Stimulated activated CD4-positive, alpha-beta T cell treated with anti-CD3 and anti-CD28 coated beads, Interleukin-2, amount 100 ng/mL, for 4 hours (primary cell): Measurements from ENCODE around the gene BCL2L1.

ENCODE experiments used
- DNase-seq: peaks from one replicate; pipeline ENCODE4 v3.0.0-alpha.2; 2020; ENCODE audit warnings: low read depth

Gene BCL2L1

DNA sequence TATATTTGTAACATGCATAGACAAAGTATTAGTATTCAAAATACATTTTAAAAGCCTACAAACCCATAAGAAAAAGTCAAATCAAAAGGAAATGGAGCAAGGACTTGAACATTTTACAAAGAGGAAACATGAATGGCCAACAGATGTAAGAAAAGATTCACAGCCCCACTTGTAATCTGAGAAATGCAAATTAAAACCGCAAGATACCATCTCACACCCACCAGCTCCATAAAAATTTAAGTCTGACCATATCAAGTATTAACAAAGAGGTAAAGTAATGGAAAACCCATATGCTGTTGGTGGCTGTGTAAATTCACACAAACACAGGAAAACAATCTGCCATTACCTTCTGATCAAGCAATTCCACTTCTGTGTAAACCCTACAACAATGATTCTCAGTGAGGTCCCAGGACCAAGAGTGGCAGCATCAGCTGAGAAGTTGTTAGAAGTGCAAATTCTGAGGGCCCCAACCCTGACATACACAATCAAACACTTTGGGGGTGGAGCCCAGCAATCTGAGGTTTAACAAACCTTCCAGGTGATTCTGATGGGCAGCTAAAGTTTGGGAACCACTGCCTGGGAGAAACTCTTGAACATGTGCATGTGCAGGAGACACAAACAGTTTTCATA is 30.9 kb downstream of the BCL2L1 start:
- no peak for DNase-seq

GRCh38 chr20:31690124-31690666 is 32.5 kb downstream of the BCL2L1 start:
- DNase-seq = no peak

DNA sequence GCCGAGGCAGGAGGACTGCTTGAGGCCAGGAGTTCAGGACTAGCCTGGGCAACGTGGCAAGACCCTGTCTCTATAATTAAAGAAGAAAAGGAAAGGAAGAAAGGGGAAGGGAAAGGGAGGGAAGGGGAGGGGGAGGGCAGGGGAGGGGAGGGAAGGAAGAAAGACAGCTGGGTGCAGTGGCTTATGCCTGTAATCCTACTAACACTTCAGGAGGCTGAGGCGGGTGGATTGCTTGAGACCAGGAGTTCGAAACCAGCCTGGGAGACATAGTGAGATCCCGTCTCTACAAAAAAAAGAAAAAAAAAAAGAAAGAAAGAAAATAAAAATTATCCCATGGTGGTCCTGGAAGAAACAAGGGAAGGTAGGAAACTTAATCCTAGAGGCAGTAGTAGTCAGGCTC is 33.5 kb downstream of the BCL2L1 start:
- DNase-seq = no peak

DNA sequence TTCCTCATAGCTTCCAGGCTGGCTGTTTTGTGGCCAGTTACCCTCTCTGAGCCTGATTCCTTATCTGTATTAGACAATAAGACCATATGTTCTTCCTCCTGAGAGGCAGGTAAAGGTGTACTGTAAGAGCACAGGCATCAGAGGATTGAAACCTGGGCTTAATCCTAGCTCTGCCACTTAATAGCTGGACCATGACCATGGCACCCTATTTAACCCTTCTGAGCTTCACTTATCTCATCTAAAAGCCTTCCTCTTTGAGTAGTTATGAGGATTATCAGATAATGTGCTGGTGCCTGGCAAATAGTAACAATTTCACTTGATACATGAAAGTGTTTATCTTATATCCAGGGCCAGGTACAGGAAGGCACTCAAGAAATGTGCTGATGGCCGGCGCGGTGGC is 34.9 kb downstream of the BCL2L1 start:
- no peak for DNase-seq

GRCh38 chr20:31685853-31686643 is 36.6 kb downstream of the BCL2L1 start:
- DNase-seq = no peak

- DNase-seq = no peak
These were observed 38.3 kb downstream of the BCL2L1 start for GRCh38 chr20:31684153-31685015.

- no peak for DNase-seq
These were observed 39.7 kb downstream of the BCL2L1 start for GRCh38 chr20:31682927-31683326.

GRCh38 chr20:31682352-31682751 is 40.3 kb downstream of the BCL2L1 start:
- DNase-seq = no peak

DNA sequence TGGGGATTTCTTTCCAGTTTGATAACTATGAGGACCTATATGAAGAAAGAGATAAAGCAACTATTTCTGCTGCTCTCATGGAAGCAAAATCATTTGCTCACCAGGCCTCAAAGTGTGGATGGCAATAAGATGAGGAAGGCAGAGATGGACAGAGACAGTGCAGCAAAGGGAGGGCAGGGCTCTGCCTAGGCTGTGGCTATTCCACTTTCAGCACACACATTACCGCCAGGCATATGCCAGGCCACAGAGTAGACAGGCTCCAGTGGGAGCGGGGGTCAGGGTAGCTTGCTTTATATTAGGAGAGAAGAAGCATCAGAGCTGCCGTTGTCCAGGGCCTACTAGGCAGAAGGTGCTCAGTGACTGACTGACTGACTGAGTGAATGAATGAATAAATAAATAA is 40.9 kb downstream of the BCL2L1 start:
- no peak for DNase-seq

GRCh38 chr20:31681128-31681727 is 41.4 kb downstream of the BCL2L1 start:
- DNase-seq = no peak

DNA sequence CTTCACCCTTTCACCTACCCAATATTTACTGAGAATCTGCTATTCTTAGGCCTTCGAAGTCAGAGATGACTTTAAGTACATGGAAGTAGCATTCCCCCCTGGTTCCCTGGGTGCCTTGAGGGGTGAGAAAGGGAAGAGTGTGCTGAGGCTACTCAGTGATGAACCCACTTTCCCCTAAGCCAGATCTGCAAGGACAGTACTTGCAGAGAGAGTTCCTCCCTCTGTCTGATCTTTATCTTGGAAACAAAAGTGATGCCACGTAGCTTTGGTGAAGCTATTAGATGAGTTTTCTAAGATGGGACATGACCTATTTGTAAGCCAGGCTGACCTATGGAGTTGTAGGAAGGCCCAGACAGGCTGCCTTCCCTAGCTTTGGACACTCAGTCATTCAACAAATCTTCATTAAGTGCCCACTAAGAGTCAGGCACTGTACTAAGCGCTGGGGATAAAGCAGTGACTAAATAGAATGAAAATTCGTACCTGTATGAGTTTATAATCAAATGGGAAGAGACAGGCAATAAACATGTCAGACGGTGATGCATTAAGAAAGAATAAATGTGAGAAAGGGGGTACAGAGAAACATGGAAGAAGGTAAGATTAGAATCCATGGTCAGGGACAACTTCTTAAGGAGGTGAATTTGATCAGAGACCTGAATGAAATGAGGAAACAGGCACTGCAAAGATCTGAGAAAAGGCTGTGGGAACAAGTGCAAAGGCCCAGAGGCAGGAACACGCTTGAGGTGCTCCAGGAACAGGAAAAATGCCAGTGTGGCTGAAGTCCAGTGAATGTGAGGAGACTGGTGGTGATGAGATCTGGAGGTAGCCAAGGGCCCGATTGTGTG is 42.2 kb downstream of the BCL2L1 start:
- DNase-seq = no peak

- no peak for DNase-seq
These were observed 43.0 kb downstream of the BCL2L1 start for GRCh38 chr20:31679357-31680285.

- no peak for DNase-seq
These were observed 44.0 kb downstream of the BCL2L1 start for GRCh38 chr20:31678389-31679356.

- no peak for DNase-seq
These were observed 45.0 kb downstream of the BCL2L1 start for GRCh38 chr20:31677553-31678260.

DNA sequence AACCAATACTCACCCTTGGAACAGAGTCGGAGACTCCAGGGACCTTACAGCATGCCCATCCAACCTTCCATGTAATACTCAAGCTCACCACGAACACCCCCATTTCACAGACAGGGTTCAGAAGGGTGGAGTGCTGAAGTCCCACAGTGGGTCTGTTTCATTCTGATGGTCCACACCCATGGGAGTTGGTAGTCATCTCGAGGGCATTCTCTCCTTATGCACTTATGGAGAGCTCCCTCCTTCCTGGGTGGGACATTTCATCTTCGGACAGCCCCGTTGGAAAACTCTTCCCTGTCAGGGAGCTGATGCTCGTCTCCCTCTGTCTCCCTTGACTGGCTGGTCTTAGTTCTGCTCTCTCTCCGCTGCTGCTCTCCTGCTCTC is 46.1 kb downstream of the BCL2L1 start:
- no peak for DNase-seq

DNA sequence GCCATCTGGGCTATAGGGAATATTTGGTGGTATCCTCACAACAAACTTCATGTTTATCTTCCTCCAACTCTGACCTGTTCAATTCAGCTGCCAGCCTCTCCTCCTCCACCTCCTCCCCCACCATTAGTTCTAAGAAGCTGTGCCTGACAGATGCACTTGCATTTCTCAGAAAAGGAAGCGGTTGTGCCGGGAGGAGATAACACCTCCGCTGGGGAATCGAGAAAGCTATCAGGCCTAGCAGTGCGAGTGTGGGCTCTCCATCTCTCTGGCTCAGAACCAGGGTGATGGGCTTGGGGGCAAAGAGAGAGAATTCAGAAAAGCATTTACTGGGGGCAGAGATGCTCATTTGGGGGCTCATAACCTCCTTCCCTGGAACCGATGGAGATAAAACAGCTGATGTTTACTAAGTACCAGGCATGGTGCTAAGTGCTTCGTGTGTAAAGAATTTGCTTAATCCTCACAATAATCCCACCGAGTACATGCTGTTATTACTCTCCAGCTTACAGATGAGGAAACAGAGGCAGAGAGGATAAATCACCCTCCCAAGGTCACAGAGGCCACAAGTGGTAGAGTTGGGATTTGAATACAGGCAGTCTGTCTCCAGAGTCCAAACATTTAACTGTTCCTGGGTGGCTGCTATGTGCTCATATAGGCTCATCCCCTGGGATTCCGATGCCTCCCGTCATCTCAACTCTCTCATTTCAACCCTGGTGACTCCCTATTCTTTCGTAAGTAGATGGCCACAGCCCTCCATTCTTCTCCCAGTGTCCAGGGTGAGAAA is 46.6 kb downstream of the BCL2L1 start:
- peak; percentile 72 for DNase-seq
